GM23338 (cell line): ENCODE data around the gene SNAP91. TPM values are rescaled to one million over a fixed set of nuclear protein-coding genes. Genes with fewer than 3 reads are reported as not detected.

ENCODE experiments used
- ATAC-seq: fragments of 200-7000 bp; cut with Tn5 transposase; 3 replicates; pipeline ENCODE4 v1.9.1; 2020
- DNase-seq: peaks from one replicate; pipeline ENCODE4 v3.0.0-alpha.2; 2015; ENCODE audit warnings: low spot score
- H2AFZ ChIP-seq: fragments of 200-600 bp; sonication (generic); 2 replicates; pipeline ENCODE4 v1.8.0; 2016; ENCODE audit warnings: antibody characterized with exemption, mild to moderate bottlenecking, moderate library complexity
- H3F3A ChIP-seq: fragments of 200-600 bp; sonication (generic); replicated peaks from 2 replicates; pipeline ENCODE4 v1.8.0; 2017; ENCODE audit warnings: antibody characterized with exemption, mixed run types, low read depth
- H3K27ac ChIP-seq: fragments of 200-600 bp; sonication (generic); 2 replicates; pipeline ENCODE4 v1.6.1; 2016; ENCODE audit warnings: low read depth
- H3K27me3 ChIP-seq: fragments of 200-600 bp; sonication (generic); 2 replicates; pipeline ENCODE4 v1.8.0; 2016; ENCODE audit warnings: mild to moderate bottlenecking, mixed run types, moderate library complexity; ENCODE audit not compliant: insufficient read depth
- H3K36me3 ChIP-seq: fragments of 200-600 bp; sonication (generic); 2 replicates; pipeline ENCODE4 v1.8.0; 2016; ENCODE audit warnings: mild to moderate bottlenecking; ENCODE audit not compliant: insufficient read depth
- H3K4me1 ChIP-seq: fragments of 200-600 bp; sonication (generic); 2 replicates; pipeline ENCODE4 v1.8.0; 2016; ENCODE audit warnings: mild to moderate bottlenecking, moderate library complexity; ENCODE audit not compliant: insufficient read depth
- H3K4me2 ChIP-seq: fragments of 200-600 bp; sonication (generic); 2 replicates; pipeline ENCODE4 v1.7.1; 2017; ENCODE audit warnings: mixed run types
- H3K4me3 ChIP-seq: fragments of 200-600 bp; sonication (generic); 2 replicates; pipeline ENCODE4 v1.6.1; 2016; ENCODE audit warnings: mixed run types
- H3K79me2 ChIP-seq: fragments of 200-600 bp; sonication (generic); replicated peaks from 2 replicates; pipeline ENCODE4 v1.8.0; 2017; ENCODE audit warnings: mild to moderate bottlenecking; ENCODE audit not compliant: insufficient read depth
- H3K9me2 ChIP-seq: fragments of 200-600 bp; sonication (generic); 2 replicates; pipeline ENCODE4 v1.8.0; 2017; ENCODE audit not compliant: insufficient read depth
- H4K20me1 ChIP-seq: fragments of 200-600 bp; sonication (generic); replicated peaks from 2 replicates; pipeline ENCODE4 v1.8.0; 2017; ENCODE audit warnings: mild to moderate bottlenecking; ENCODE audit not compliant: insufficient read depth
- H3K27ac Mint-ChIP-seq: 2 replicates; pipeline ENCODE4 v1.8.0; 2020; ENCODE audit warnings: inconsistent platforms, mild to moderate bottlenecking, moderate library complexity, mixed read lengths
- H3K27me3 Mint-ChIP-seq: 3 replicates; pipeline ENCODE4 v1.8.0; 2022; ENCODE audit warnings: low read depth, mild to moderate bottlenecking, moderate library complexity, mixed read lengths, inconsistent platforms; ENCODE audit not compliant: insufficient read depth, poor library complexity
- H3K36me3 Mint-ChIP-seq: 3 replicates; pipeline ENCODE4 v1.8.0; 2021; ENCODE audit warnings: low read depth, mild to moderate bottlenecking, inconsistent platforms, moderate library complexity, mixed read lengths
- H3K4me1 Mint-ChIP-seq: 3 replicates; pipeline ENCODE4 v1.8.0; 2020; ENCODE audit warnings: mild to moderate bottlenecking, inconsistent platforms, mixed read lengths
- H3K4me3 Mint-ChIP-seq: 3 replicates; pipeline ENCODE4 v1.8.0; 2021; ENCODE audit warnings: moderate library complexity, mild to moderate bottlenecking, inconsistent platforms, mixed read lengths
- H3K9me3 Mint-ChIP-seq: 3 replicates; pipeline ENCODE4 v1.8.0; 2020; ENCODE audit warnings: moderate library complexity, mild to moderate bottlenecking, inconsistent platforms, mixed read lengths
- CREB1 ChIP-seq: fragments of 250-450 bp; sonication (Bioruptor Pico); IDR thresholded peaks from 2 replicates; pipeline ENCODE4 v1.5.0; 2020; ENCODE audit warnings: low read depth, mild to moderate bottlenecking, moderate library complexity
- ETS1 ChIP-seq: IDR thresholded peaks from 2 replicates; pipeline ENCODE4 v1.6.1; 2016; ENCODE audit warnings: antibody characterized with exemption
- EZH2 ChIP-seq: fragments of 200-600 bp; sonication (generic); IDR thresholded peaks from one replicate; pipeline ENCODE4 v1.8.0; 2017; ENCODE audit warnings: antibody characterized with exemption, mild to moderate bottlenecking, low read depth; ENCODE audit not compliant: unreplicated experiment
- EZH2phosphoT487 ChIP-seq: fragments of 200-600 bp; sonication (generic); IDR thresholded peaks from one replicate; pipeline ENCODE4 v1.8.1; 2018; ENCODE audit warnings: antibody characterized with exemption; ENCODE audit not compliant: unreplicated experiment
- JUNB ChIP-seq: IDR thresholded peaks from one replicate; pipeline ENCODE4 v1.6.1; 2016; ENCODE audit warnings: antibody characterized with exemption; ENCODE audit not compliant: unreplicated experiment
- NANOG ChIP-seq: IDR thresholded peaks from 2 replicates; pipeline ENCODE4 v1.6.1; 2016; ENCODE audit warnings: antibody characterized with exemption, borderline replicate concordance
- POLR2AphosphoS5 ChIP-seq: IDR thresholded peaks from 2 replicates; pipeline ENCODE4 v1.6.1; 2016; ENCODE audit warnings: antibody characterized with exemption, low read depth
- STAT1 ChIP-seq: IDR thresholded peaks from one replicate; pipeline ENCODE4 v1.6.1; 2016; ENCODE audit warnings: antibody characterized with exemption; ENCODE audit not compliant: unreplicated experiment
- ZNF114 ChIP-seq: fragments of 250-450 bp; sonication (Bioruptor Pico); IDR thresholded peaks from 2 replicates; pipeline ENCODE4 v1.5.0; 2020; ENCODE audit warnings: mild to moderate bottlenecking, moderate library complexity
- ZNF331 ChIP-seq: fragments of 250-450 bp; sonication (Bioruptor Pico); IDR thresholded peaks from 2 replicates; pipeline ENCODE4 v1.5.0; 2020; ENCODE audit warnings: low read depth, mild to moderate bottlenecking, moderate library complexity
- ZNF462 ChIP-seq: fragments of 250-450 bp; sonication (Bioruptor Pico); IDR thresholded peaks from 2 replicates; pipeline ENCODE4 v1.5.0; 2020; ENCODE audit warnings: mild to moderate bottlenecking, moderate library complexity
- polyA plus RNA-seq: library from polyadenylated mRNA; unstranded; fragments of >200 nt; fragmentation: Nextera tagmentation; extraction: Ambion mirVana; gene quantifications from 2 replicates; pipeline ENCODE4 v1.2.1, GENCODE V29; 2016
- total RNA-seq: library from RNA; depleted of rRNA; stranded (reverse); fragments of >200 nt; shearing (Covaris generic); gene quantifications from 2 replicates; pipeline ENCODE4 v1.2.3, GENCODE V29; 2014
- TF ChIP-seq, protein P1 (sequence below): IDR thresholded peaks from one replicate; pipeline ENCODE4 v1.6.1; 2018; ENCODE audit warnings: antibody characterized with exemption; ENCODE audit not compliant: unreplicated experiment
- TF ChIP-seq, protein P2 (sequence below), 2 experiments: fragments of 200-600 bp in 1 of 2; sonication (generic) in 1 of 2; conservative IDR thresholded peaks; 2 replicates each; pipeline versions ENCODE4 v1.5.1 to v1.6.1; 2016 to 2017; ENCODE audit warnings: antibody characterized with exemption in 2 of 2, low read depth in 2 of 2, mild to moderate bottlenecking in 2 of 2, moderate library complexity in 1 of 2

The SNAP91 gene
- total and polyA plus RNA-seq, 2 experiments from 2014 or later = 0.83 to 1.2 TPM

- Histone ChIP-seq H3K79me2 (no peaks in the 10 kb centered on the region), H3K4me1 (0 out of 2 replicates have a peak, but pooled peaks cover 3% of the 10 kb centered on the region), H3K4me3 (no peak overlapping the region), H4K20me1 (no peaks in the 10 kb centered on the region), H2AFZ (0 out of 2 replicates have a peak overlapping the region, but pooled peaks have one; percentile 10), H3K27me3 (no peaks in the 10 kb centered on the region), H3K4me2 (no peak overlapping the region), H3K9me2 (no peaks in the 10 kb centered on the region), H3K36me3 (no peaks in the 10 kb centered on the region), H3F3A (no peaks in the 10 kb centered on the region), H3K27ac (no peak overlapping the region)
- H3K27me3 Mint-ChIP-seq = peaks cover 1% of the 10 kb centered on the region
- H3K4me1 Mint-ChIP-seq = peaks cover 25% of the 10 kb centered on the region
- H3K4me3 Mint-ChIP-seq = no peak overlapping the region
- no peaks in the 10 kb centered on the region for H3K36me3 Mint-ChIP-seq
- DNase-seq (no peak), ATAC-seq (no peak)
- no peak overlapping the region for H3K27ac Mint-ChIP-seq
- TF ChIP-seq EZH2phosphoT487 (no peak), NANOG (no peak), JUNB (no peak), ZNF331 (CRISPR knock-in tag) (no peak), CREB1 (CRISPR knock-in tag) (no peak), STAT1 (no peak), EZH2 (no peak), ZNF114 (CRISPR knock-in tag) (no peak), ETS1 (no peak), POLR2AphosphoS5 (no peak), ZNF462 (CRISPR knock-in tag) (no peak)
- TF ChIP-seq, protein P1, sequence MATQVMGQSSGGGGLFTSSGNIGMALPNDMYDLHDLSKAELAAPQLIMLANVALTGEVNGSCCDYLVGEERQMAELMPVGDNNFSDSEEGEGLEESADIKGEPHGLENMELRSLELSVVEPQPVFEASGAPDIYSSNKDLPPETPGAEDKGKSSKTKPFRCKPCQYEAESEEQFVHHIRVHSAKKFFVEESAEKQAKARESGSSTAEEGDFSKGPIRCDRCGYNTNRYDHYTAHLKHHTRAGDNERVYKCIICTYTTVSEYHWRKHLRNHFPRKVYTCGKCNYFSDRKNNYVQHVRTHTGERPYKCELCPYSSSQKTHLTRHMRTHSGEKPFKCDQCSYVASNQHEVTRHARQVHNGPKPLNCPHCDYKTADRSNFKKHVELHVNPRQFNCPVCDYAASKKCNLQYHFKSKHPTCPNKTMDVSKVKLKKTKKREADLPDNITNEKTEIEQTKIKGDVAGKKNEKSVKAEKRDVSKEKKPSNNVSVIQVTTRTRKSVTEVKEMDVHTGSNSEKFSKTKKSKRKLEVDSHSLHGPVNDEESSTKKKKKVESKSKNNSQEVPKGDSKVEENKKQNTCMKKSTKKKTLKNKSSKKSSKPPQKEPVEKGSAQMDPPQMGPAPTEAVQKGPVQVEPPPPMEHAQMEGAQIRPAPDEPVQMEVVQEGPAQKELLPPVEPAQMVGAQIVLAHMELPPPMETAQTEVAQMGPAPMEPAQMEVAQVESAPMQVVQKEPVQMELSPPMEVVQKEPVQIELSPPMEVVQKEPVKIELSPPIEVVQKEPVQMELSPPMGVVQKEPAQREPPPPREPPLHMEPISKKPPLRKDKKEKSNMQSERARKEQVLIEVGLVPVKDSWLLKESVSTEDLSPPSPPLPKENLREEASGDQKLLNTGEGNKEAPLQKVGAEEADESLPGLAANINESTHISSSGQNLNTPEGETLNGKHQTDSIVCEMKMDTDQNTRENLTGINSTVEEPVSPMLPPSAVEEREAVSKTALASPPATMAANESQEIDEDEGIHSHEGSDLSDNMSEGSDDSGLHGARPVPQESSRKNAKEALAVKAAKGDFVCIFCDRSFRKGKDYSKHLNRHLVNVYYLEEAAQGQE = no peak
- TF ChIP-seq, protein P2, sequence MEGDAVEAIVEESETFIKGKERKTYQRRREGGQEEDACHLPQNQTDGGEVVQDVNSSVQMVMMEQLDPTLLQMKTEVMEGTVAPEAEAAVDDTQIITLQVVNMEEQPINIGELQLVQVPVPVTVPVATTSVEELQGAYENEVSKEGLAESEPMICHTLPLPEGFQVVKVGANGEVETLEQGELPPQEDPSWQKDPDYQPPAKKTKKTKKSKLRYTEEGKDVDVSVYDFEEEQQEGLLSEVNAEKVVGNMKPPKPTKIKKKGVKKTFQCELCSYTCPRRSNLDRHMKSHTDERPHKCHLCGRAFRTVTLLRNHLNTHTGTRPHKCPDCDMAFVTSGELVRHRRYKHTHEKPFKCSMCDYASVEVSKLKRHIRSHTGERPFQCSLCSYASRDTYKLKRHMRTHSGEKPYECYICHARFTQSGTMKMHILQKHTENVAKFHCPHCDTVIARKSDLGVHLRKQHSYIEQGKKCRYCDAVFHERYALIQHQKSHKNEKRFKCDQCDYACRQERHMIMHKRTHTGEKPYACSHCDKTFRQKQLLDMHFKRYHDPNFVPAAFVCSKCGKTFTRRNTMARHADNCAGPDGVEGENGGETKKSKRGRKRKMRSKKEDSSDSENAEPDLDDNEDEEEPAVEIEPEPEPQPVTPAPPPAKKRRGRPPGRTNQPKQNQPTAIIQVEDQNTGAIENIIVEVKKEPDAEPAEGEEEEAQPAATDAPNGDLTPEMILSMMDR (conservative IDR thresholded peaks at IDR 0.05; ENCODE audit: low read depth in 2 of 2) = no peak
- H3K9me3 Mint-ChIP-seq = no peaks in the 10 kb centered on the region
Observed at GRCh38 chr6:83636800-83637199, 72.1 kb downstream of the SNAP91 start.
